Stimulated activated CD8-positive, alpha-beta memory T cell treated with anti-CD3 and anti-CD28 coated beads, Interleukin-12 subunit alpha, Interleukin-12 subunit beta, amount 100 ng/mL, for 4 hours (primary cell): Measurements from ENCODE around the gene STPG3.
A peak's percentile ranks its signal among the peaks of the same experiment; 100 is the strongest.
"Not testable (repeated sequence)": the region's sequence is repeated elsewhere in the genome, so short reads cannot be mapped to it uniquely, and the experiment has no call there.

Source experiments
- DNase-seq: peaks from one replicate; pipeline ENCODE4 v3.0.0-alpha.2; 2020; ENCODE audit warnings: low read depth

STPG3 gene

GRCh38 chr9:137234055-137234697 lies 16.9 kb upstream of the STPG3 start:
- DNase-seq = no peak

GRCh38 chr9:137234758-137235423 lies 16.2 kb upstream of the STPG3 start:
- no peak for DNase-seq

- DNase-seq = no peak
Measured at GRCh38 chr9:137235424-137236237, 15.5 kb upstream of the STPG3 start.

- DNase-seq = peak; percentile 79
Measured at GRCh38 chr9:137236238-137236935, 14.7 kb upstream of the STPG3 start.

- DNase-seq = no peak
Measured at GRCh38 chr9:137236936-137237421, 14.1 kb upstream of the STPG3 start.

- no peak for DNase-seq
Measured at GRCh38 chr9:137237759-137238726, 13.0 kb upstream of the STPG3 start.

GRCh38 chr9:137239541-137240200 lies 11.4 kb upstream of the STPG3 start:
- not testable (repeated sequence) for DNase-seq

GRCh38 chr9:137240318-137240840 lies 10.7 kb upstream of the STPG3 start:
- DNase-seq = peak; percentile 68

GRCh38 chr9:137240841-137241489 lies 10.1 kb upstream of the STPG3 start, which contains the start of gene TUBB4B:
TSS of gene TUBB4B (plus strand) at chr9:137241287. CDS start at chr9:137241361, 74 bp downstream.
- peak; percentile 92 for DNase-seq

GRCh38 chr9:137241490-137242268 lies 9.4 kb upstream of the STPG3 start:
- peak; percentile 65 for DNase-seq

GRCh38 chr9:137242269-137243203 lies 8.6 kb upstream of the STPG3 start:
- no peak for DNase-seq

GRCh38 chr9:137243266-137243625 lies 7.8 kb upstream of the STPG3 start:
- not testable (repeated sequence) for DNase-seq

GRCh38 chr9:137243626-137244485 lies 7.2 kb upstream of the STPG3 start:
- DNase-seq = no peak

GRCh38 chr9:137244486-137245449 lies 6.3 kb upstream of the STPG3 start:
- DNase-seq = no peak
